Activated CD8-positive, alpha-beta T cell treated with anti-CD3 and anti-CD28 coated beads for 36 hours (primary cell): ENCODE data around the gene TPSD1. TPM values are rescaled to one million over a fixed set of nuclear protein-coding genes. Genes with fewer than 3 reads are reported as not detected.

Experiments used
- ATAC-seq: fragments of 200-7000 bp; cut with Tn5 transposase; one replicate; pipeline ENCODE4 v1.10.0; 2021; ENCODE audit warnings: mild to moderate bottlenecking, moderate library complexity
- CTCF ChIA-PET: fragments of 350-600 bp; sonication (Branson Sonifier 250); formaldehyde crosslinking; loops from one replicate; lab custom pipeline; 2021; ENCODE audit warnings: antibody characterized with exemption; lab: Charles Lee
- POLR2A ChIA-PET: fragments of 350-600 bp; sonication (Branson Sonifier 250); formaldehyde crosslinking; loops from one replicate; lab custom pipeline; 2021; ENCODE audit warnings: antibody characterized with exemption; lab: Charles Lee
- DNase-seq: peaks from one replicate; pipeline ENCODE4 v3.0.0-alpha.2; 2020
- H3K27ac Mint-ChIP-seq: one replicate; pipeline ENCODE4 v1.8.0; 2021; ENCODE audit warnings: mild to moderate bottlenecking, mixed read lengths
- H3K27me3 Mint-ChIP-seq: one replicate; pipeline ENCODE4 v1.8.0; 2021; ENCODE audit warnings: mixed read lengths
- H3K36me3 Mint-ChIP-seq: one replicate; pipeline ENCODE4 v1.8.0; 2021; ENCODE audit warnings: low read depth, mixed read lengths
- H3K4me1 Mint-ChIP-seq: one replicate; pipeline ENCODE4 v1.8.0; 2021; ENCODE audit warnings: low read depth, mixed read lengths
- H3K4me3 Mint-ChIP-seq: one replicate; pipeline ENCODE4 v1.8.0; 2021; ENCODE audit warnings: mild to moderate bottlenecking, moderate library complexity, mixed read lengths
- H3K9me3 Mint-ChIP-seq: one replicate; pipeline ENCODE4 v1.8.0; 2021; ENCODE audit warnings: mixed read lengths
- intact Hi-C: fragments of 100-400 bp; cut with micrococcal nuclease; formaldehyde crosslinking; loops from one replicate; pipeline ENCODE4 v1.10.0; 2022
- total RNA-seq, 2 experiments: library from RNA; stranded (reverse); gene quantifications; one replicate each; pipeline ENCODE4 v1.2.3, GENCODE V29; 2021
- TF ChIP-seq, protein P1 (sequence below): fragments of 200-600 bp; IDR thresholded peaks from one replicate; pipeline ENCODE4 v1.8.0; 2022; ENCODE audit warnings: antibody characterized with exemption, mild to moderate bottlenecking

Gene TPSD1
- total RNA-seq, 2 experiments from 2014 or later = not detected

DNA sequence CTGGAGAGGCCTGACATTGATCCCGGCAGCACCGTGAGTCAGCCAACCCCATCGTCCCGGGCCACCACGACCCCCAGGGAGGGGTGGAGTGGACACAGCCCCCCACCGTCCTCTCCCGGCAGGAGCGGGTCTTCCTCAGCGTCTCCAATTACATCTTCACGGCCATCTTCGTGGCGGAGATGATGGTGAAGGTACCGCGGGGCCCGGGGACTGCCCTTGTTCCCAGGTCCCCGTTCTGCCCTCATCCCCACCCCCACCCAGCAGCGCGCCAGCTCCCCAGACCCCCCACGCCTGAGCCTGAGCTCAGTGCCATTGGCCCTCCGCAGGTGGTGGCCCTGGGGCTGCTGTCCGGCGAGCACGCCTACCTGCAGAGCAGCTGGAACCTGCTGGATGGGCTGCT, 45.4 kb upstream of the TPSD1 start:
- Mint-ChIP-seq H3K36me3 (no peaks in the 10 kb centered on the region), H3K4me1 (peaks cover 4% of the 10 kb centered on the region), H3K27ac (no peak overlapping the region), H3K27me3 (no peaks in the 10 kb centered on the region), H3K9me3 (no peaks in the 10 kb centered on the region), H3K4me3 (no peak overlapping the region)
- no peak for ATAC-seq
- no peak for DNase-seq
- intact Hi-C loops = no loop called here
- CTCF ChIA-PET = no interaction called here
- POLR2A ChIA-PET = no interaction called here
- TF ChIP-seq, protein P1, sequence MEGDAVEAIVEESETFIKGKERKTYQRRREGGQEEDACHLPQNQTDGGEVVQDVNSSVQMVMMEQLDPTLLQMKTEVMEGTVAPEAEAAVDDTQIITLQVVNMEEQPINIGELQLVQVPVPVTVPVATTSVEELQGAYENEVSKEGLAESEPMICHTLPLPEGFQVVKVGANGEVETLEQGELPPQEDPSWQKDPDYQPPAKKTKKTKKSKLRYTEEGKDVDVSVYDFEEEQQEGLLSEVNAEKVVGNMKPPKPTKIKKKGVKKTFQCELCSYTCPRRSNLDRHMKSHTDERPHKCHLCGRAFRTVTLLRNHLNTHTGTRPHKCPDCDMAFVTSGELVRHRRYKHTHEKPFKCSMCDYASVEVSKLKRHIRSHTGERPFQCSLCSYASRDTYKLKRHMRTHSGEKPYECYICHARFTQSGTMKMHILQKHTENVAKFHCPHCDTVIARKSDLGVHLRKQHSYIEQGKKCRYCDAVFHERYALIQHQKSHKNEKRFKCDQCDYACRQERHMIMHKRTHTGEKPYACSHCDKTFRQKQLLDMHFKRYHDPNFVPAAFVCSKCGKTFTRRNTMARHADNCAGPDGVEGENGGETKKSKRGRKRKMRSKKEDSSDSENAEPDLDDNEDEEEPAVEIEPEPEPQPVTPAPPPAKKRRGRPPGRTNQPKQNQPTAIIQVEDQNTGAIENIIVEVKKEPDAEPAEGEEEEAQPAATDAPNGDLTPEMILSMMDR = no peak

DNA sequence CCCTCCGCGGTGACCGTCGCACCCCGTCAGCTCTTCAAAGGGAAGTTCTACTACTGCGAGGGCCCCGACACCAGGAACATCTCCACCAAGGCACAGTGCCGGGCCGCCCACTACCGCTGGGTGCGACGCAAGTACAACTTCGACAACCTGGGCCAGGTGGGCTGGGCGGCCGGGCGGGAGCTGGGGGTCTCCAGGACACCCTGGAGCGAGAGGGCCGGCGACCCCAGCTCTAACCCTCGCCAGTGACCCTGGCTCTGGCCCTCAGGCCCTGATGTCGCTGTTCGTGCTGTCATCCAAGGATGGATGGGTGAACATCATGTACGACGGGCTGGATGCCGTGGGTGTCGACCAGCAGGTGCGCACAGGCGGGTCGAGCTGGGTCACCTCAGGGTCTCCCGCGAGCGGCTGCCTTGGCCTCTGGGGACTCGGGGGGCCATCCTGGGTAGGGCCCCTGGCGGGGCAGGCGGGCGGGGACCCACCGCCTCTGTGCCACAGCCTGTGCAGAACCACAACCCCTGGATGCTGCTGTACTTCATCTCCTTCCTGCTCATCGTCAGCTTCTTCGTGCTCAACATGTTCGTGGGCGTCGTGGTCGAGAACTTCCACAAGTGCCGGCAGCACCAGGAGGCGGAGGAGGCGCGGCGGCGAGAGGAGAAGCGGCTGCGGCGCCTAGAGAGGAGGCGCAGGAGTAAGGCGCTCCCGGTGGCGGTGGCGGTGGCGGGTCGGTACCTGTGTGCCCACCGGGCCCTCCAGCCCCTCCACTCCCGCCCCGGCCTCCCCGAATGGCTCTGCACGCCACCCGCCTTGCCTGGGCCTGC, 44.2 kb upstream of the TPSD1 start:
- Mint-ChIP-seq H3K27me3 (no peaks in the 10 kb centered on the region), H3K4me3 (no peak overlapping the region), H3K36me3 (no peaks in the 10 kb centered on the region), H3K9me3 (no peaks in the 10 kb centered on the region), H3K27ac (no peak overlapping the region), H3K4me1 (peaks cover 4% of the 10 kb centered on the region)
- intact Hi-C loops = no loop called here
- DNase-seq (no peak), ATAC-seq (no peak)
- CTCF ChIA-PET = no interaction called here
- POLR2A ChIA-PET = no interaction called here
- TF ChIP-seq, protein P1 = no peak

DNA sequence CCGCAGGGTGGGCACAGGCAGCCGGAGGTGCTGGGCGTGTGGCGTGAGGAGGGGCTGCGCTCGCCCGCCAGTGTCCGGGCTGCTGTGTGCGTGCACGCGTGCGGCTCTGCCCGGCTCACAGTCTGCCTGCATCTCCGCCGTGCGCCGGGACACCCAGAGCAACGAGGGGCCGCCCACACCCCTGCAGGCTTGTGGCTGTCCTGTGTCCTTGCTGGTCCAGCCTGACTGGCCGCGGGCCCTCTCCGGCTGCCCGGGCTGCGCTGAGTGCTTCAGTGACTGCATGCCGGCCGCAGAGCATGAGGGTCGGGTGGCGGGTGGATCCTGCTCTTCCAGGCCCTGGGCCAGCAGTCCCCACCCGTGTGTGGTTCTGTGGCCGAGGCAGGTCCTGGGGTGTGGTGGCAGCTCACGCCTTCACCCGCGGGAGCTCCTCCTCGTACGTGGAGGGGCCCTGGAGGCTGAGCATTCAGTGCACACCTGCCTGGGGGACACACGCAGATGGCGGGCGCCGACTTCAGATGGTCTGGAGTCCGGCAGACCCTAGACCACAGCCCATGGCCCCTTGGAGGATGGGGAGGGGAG, 43.2 kb upstream of the TPSD1 start:
- CTCF ChIA-PET = no interaction called here
- intact Hi-C loops = no loop called here
- no peaks in the 10 kb centered on the region for H3K9me3 Mint-ChIP-seq
- DNase-seq (no peak), ATAC-seq (no peak)
- H3K27me3 Mint-ChIP-seq = no peaks in the 10 kb centered on the region
- POLR2A ChIA-PET = no interaction called here
- H3K36me3 Mint-ChIP-seq = no peaks in the 10 kb centered on the region
- H3K4me1 Mint-ChIP-seq = peaks cover 4% of the 10 kb centered on the region
- no peak overlapping the region for H3K27ac Mint-ChIP-seq
- TF ChIP-seq, protein P1 = no peak
- no peak overlapping the region for H3K4me3 Mint-ChIP-seq

DNA sequence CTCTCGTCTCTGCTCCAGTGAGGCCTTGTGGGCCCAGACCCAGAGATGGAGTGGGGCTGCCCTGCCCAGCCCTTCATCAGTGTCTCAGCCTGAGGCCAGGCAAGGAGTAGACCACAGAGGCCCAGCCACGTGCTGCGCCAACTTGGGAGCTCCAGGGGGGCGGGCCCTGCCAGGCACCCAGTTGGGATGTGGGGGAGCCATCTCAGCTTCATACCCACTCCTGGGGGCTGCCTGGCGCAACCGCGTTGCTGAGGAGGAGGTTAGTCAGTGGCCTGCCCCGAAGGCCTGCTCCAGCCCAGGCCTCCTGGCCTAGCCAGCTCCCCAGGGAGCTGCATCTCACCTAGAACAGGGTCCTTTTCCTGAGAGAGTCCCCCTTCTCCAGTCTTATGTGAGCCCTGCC, 42.6 kb upstream of the TPSD1 start:
- H3K27me3 Mint-ChIP-seq = no peaks in the 10 kb centered on the region
- no peaks in the 10 kb centered on the region for H3K9me3 Mint-ChIP-seq
- no peaks in the 10 kb centered on the region for H3K36me3 Mint-ChIP-seq
- DNase-seq = no peak
- no peak overlapping the region for H3K4me3 Mint-ChIP-seq
- TF ChIP-seq, protein P1 = no peak
- no peak for ATAC-seq
- POLR2A ChIA-PET = no interaction called here
- CTCF ChIA-PET = no interaction called here
- H3K4me1 Mint-ChIP-seq = peaks cover 2% of the 10 kb centered on the region
- no peak overlapping the region for H3K27ac Mint-ChIP-seq
- intact Hi-C loops = no loop called here

DNA sequence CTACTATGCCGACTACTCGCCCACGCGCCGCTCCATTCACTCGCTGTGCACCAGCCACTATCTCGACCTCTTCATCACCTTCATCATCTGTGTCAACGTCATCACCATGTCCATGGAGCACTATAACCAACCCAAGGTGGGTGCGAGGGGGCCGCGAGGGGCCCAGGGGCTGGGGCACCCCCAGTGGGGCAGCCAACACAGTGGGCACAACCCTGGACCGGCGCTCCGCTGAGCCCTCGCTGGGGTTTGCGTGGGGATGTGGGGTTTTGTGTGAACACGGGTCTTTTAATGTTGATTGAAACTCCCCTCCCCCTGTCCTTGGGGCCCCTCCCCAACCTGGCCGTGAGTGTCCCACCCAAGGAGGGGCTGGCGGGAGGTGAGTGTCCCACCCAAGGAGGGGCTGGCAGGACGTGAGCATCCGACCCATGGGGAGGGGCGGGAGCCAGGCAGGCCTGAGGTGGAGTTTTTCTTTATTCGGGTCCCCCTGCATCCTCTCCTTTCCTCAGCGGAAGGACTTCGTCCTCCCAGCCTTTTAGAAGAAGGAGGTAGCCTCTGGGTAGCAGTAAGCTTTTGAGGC, 42.0 kb upstream of the TPSD1 start:
- Mint-ChIP-seq H3K36me3 (no peaks in the 10 kb centered on the region), H3K27ac (no peak overlapping the region), H3K4me3 (no peak overlapping the region), H3K9me3 (no peaks in the 10 kb centered on the region), H3K4me1 (no peaks in the 10 kb centered on the region), H3K27me3 (no peaks in the 10 kb centered on the region)
- POLR2A ChIA-PET = no interaction called here
- CTCF ChIA-PET = no interaction called here
- DNase-seq (no peak), ATAC-seq (no peak)
- TF ChIP-seq, protein P1 = no peak
- intact Hi-C loops = no loop called here
